Smooth muscle cell (in vitro differentiated cells): ENCODE results near the gene PERM1. TPM values are rescaled to one million over a fixed set of nuclear protein-coding genes. Genes with fewer than 3 reads are reported as not detected.
"Not testable (repeated sequence)": the region's sequence is repeated elsewhere in the genome, so short reads cannot be mapped to it uniquely, and the experiment has no call there.

ENCODE experiments used
- DNase-seq: peaks from one replicate; lab custom pipeline; 2025; ENCODE audit not compliant: unreplicated experiment; lab: John Stamatoyannopoulos, UW
- H2AFZ ChIP-seq: fragments of 200-600 bp; sonication (generic); 2 replicates; pipeline ENCODE4 v1.6.0; 2016; ENCODE audit warnings: antibody characterized with exemption, low read depth, mild to moderate bottlenecking
- H3F3A ChIP-seq: fragments of 200-600 bp; sonication (generic); 2 replicates; pipeline ENCODE4 v1.6.0; 2017; ENCODE audit warnings: antibody characterized with exemption, low read depth
- H3K27ac ChIP-seq: fragments of 200-600 bp; sonication (generic); 2 replicates; pipeline ENCODE4 v1.5.1; 2016; ENCODE audit warnings: low read depth, mild to moderate bottlenecking
- H3K27me3 ChIP-seq: fragments of 200-600 bp; sonication (generic); 2 replicates; pipeline ENCODE4 v1.6.1; 2016; ENCODE audit warnings: low read depth, mild to moderate bottlenecking
- H3K36me3 ChIP-seq: fragments of 200-600 bp; sonication (generic); 2 replicates; pipeline ENCODE4 v1.5.1; 2016; ENCODE audit warnings: low read depth
- H3K4me1 ChIP-seq: fragments of 200-600 bp; sonication (generic); 2 replicates; pipeline ENCODE4 v1.5.1; 2016; ENCODE audit warnings: low read depth
- H3K4me2 ChIP-seq: fragments of 200-600 bp; sonication (generic); 2 replicates; pipeline ENCODE4 v1.6.0; 2016; ENCODE audit warnings: mild to moderate bottlenecking
- H3K4me3 ChIP-seq: fragments of 200-600 bp; sonication (generic); 2 replicates; pipeline ENCODE4 v1.5.1; 2016; ENCODE audit warnings: mild to moderate bottlenecking
- H3K79me2 ChIP-seq: fragments of 200-600 bp; sonication (generic); 2 replicates; pipeline ENCODE4 v1.6.0; 2016; ENCODE audit warnings: low read depth, mild to moderate bottlenecking
- H3K9ac ChIP-seq: fragments of 200-600 bp; sonication (generic); 2 replicates; pipeline ENCODE4 v1.6.0; 2016; ENCODE audit warnings: low read depth
- H3K9me3 ChIP-seq: fragments of 200-600 bp; sonication (generic); replicated peaks from 2 replicates; pipeline ENCODE4 v1.5.1; 2016; ENCODE audit warnings: low read depth
- H4K20me1 ChIP-seq: fragments of 200-600 bp; sonication (generic); 2 replicates; pipeline ENCODE4 v1.6.0; 2016; ENCODE audit warnings: low read depth
- WGBS: methylation state at CpG from one replicate; pipeline ENCODE4 v1.1.7; 2016; ENCODE audit warnings: low lambda C conversion rate; 5-methylcytosine and 5-hydroxymethylcytosine counted together
- polyA plus RNA-seq: library from polyadenylated mRNA; unstranded; fragments of >200 nt; fragmentation: Nextera tagmentation; extraction: Ambion mirVana; gene quantifications from 2 replicates; pipeline ENCODE4 v1.2.1, GENCODE V29; 2016
- total RNA-seq: library from RNA; depleted of rRNA; stranded (reverse); fragments of >200 nt; gene quantifications from 2 replicates; pipeline ENCODE4 v1.2.3, GENCODE V29; 2014
- TF ChIP-seq, protein P1 (sequence below): fragments of 200-600 bp; sonication (generic); IDR thresholded peaks from 2 replicates; pipeline ENCODE4 v1.5.1; 2017; ENCODE audit warnings: borderline replicate concordance, mild to moderate bottlenecking, antibody characterized with exemption; ENCODE audit not compliant: insufficient read depth, poor library complexity, severe bottlenecking

The PERM1 gene
- total and polyA plus RNA-seq, 2 experiments from 2014 or later: 2.6 TPM; not detected in 1

DNA sequence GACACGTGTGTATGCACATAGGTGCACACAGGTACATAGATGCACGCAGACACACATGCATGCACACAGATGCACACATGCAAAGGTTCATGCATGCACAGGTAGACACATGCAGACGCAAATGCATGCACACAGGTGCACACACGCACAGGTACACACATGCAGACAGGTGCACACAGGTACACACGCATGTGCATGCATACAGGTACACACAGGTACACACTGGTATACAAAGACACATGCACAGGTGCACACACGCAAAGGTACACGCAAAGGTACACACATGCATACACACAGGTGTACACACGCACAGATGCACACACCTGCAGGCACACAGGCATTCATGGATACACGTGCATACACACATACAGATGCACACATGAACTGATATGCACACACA lies 31.6 kb downstream of the PERM1 start:
- TF ChIP-seq, protein P1, sequence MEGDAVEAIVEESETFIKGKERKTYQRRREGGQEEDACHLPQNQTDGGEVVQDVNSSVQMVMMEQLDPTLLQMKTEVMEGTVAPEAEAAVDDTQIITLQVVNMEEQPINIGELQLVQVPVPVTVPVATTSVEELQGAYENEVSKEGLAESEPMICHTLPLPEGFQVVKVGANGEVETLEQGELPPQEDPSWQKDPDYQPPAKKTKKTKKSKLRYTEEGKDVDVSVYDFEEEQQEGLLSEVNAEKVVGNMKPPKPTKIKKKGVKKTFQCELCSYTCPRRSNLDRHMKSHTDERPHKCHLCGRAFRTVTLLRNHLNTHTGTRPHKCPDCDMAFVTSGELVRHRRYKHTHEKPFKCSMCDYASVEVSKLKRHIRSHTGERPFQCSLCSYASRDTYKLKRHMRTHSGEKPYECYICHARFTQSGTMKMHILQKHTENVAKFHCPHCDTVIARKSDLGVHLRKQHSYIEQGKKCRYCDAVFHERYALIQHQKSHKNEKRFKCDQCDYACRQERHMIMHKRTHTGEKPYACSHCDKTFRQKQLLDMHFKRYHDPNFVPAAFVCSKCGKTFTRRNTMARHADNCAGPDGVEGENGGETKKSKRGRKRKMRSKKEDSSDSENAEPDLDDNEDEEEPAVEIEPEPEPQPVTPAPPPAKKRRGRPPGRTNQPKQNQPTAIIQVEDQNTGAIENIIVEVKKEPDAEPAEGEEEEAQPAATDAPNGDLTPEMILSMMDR: no peak
- Histone ChIP-seq H3K4me2 (no peak overlapping the region), H4K20me1 (peaks cover 39% of the 10 kb centered on the region), H3K79me2 (no peaks in the 10 kb centered on the region), H3K27me3 (no peaks in the 10 kb centered on the region), H3K4me1 (no peaks in the 10 kb centered on the region), H3F3A (no peaks in the 10 kb centered on the region), H2AFZ (no peak overlapping the region), H3K36me3 (no peaks in the 10 kb centered on the region), H3K9me3 (no peaks in the 10 kb centered on the region), H3K4me3 (no peak overlapping the region), H3K9ac (no peak overlapping the region), H3K27ac (no peak overlapping the region)
- no peak for DNase-seq
- WGBS: 97% methylated on average over 9 of the region's 9 CpGs

DNA sequence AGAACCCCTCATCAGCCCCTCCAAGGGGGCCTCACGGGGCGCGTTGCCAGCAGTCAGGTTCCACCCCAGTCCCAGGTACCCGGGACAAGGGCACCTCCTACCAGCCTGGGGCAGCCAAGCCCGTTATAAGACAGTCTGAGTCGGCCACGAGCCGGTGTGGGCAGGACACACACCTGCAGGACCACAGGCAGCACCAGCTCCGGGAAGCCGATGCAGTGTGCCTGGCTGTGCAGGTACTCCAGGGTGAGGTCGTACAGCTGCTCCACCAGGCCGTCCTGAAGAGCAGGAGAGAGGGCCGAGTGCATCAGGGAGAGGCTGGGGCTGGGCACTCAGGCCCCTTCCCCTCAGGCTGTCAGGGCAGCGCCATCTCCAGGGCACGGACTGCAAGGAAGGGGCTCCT lies 33.9 kb downstream of the PERM1 start:
- TF ChIP-seq, protein P1: no peak
- Histone ChIP-seq H3K79me2 (no peaks in the 10 kb centered on the region), H3K9ac (no peak overlapping the region), H3K9me3 (no peaks in the 10 kb centered on the region), H2AFZ (no peak overlapping the region), H3K36me3 (no peaks in the 10 kb centered on the region), H3F3A (peaks cover 2% of the 10 kb centered on the region), H3K4me1 (no peaks in the 10 kb centered on the region), H4K20me1 (peaks cover 56% of the 10 kb centered on the region), H3K27ac (no peak overlapping the region), H3K4me3 (no peak overlapping the region), H3K4me2 (no peak overlapping the region), H3K27me3 (no peaks in the 10 kb centered on the region)
- DNase-seq: no peak
- WGBS: 96% methylated on average over 13 of the region's 15 CpGs

DNA sequence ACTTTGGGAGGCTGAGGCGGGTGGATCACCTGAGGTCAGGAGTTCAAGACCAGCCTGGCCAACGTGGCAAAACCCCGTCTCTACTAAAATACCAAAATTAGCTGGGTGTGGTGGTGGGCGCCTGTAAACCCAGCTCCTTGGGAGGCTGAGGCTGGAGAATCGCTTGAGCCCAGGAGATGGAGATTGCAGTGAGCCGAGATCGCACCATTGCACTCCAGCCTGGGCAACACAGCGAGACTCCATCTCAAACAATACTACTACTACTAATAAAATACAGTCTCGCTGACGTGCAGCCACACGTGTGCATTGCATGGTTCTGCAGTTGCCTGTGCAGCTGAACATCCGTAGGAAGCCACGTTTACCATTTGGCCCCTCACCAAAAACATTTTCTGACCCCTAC lies 35.1 kb downstream of the PERM1 start:
- not testable (repeated sequence) for H3K9ac ChIP-seq, H3K27ac ChIP-seq, H3K4me3 ChIP-seq, H3F3A ChIP-seq, H3K27me3 ChIP-seq, DNase-seq, H3K9me3 ChIP-seq, H3K4me2 ChIP-seq, H3K4me1 ChIP-seq, H3K36me3 ChIP-seq, H3K79me2 ChIP-seq, H2AFZ ChIP-seq
- peaks cover 56% of the 10 kb centered on the region for H4K20me1 ChIP-seq
- WGBS: 98% methylated on average over 13 of the region's 13 CpGs

DNA sequence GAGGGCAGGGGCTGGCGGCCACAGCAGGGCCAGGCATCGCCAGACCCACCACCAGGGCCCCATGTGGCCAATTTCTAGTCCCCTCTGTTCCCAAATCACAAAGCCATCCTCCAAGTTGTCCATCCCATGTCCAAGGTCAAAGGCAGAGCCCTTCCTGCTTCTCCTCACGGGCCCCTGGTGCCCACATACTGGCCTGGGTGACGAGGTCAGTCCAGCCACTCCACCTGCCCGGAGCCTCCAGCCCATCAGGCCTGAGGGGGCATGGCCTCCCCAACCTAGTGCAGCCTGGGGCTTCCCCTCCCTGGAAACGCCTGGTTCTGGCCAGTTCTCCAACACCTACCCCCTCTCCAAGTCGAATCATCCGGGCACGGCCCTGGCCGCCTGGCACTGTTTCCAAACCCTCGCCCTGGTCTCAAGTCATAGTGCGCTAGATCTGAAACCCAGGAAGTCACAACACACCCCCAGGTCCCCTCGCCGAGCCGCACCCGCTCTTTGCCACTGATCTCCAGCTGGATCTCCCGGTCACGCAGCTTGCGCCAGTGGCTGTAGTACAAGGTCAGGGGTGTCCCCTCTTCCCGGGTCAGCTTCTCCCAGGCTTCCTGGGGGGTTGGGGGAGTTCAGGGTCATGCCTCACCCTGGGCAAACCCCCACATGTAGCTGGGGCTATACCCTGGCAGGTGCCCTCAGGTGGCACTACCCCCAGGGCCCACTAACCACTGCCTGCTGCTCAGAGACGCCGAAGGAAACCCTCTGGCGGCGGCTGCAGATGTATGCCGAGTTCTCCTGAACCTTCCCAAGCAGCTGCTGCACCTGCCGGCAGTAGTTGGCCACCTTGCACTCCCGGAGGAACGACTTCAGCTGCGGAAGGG lies 36.0 kb downstream of the PERM1 start:
- H3K4me2 ChIP-seq: no peak overlapping the region
- no peaks in the 10 kb centered on the region for H3K9me3 ChIP-seq
- H3K27me3 ChIP-seq: no peaks in the 10 kb centered on the region
- TF ChIP-seq, protein P1: no peak
- H4K20me1 ChIP-seq: peaks cover 48% of the 10 kb centered on the region
- 94% methylated on average over 29 of the region's 29 CpGs for WGBS
- no peak overlapping the region for H3K4me3 ChIP-seq
- H3K36me3 ChIP-seq: no peaks in the 10 kb centered on the region
- H3K9ac ChIP-seq: no peak overlapping the region
- peaks cover 11% of the 10 kb centered on the region for H3K4me1 ChIP-seq
- no peak overlapping the region for H2AFZ ChIP-seq
- no peaks in the 10 kb centered on the region for H3K79me2 ChIP-seq
- H3K27ac ChIP-seq: no peak overlapping the region
- peaks cover 6% of the 10 kb centered on the region for H3F3A ChIP-seq
- DNase-seq: no peak
